Measurements from ENCODE around the gene PROSER2.

PROSER2 gene, protein sequence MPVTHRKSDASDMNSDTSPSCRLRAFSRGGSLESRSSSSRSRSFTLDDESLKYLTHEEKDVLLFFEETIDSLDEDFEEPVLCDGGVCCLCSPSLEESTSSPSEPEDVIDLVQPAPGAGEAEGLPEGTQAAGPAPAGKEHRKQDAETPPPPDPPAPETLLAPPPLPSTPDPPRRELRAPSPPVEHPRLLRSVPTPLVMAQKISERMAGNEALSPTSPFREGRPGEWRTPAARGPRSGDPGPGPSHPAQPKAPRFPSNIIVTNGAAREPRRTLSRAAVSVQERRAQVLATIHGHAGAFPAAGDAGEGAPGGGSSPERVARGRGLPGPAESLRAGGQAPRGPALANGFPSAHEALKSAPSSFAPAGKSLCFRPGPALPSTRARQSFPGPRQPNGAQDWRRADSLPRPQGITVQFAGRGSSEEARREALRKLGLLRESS

DNA sequence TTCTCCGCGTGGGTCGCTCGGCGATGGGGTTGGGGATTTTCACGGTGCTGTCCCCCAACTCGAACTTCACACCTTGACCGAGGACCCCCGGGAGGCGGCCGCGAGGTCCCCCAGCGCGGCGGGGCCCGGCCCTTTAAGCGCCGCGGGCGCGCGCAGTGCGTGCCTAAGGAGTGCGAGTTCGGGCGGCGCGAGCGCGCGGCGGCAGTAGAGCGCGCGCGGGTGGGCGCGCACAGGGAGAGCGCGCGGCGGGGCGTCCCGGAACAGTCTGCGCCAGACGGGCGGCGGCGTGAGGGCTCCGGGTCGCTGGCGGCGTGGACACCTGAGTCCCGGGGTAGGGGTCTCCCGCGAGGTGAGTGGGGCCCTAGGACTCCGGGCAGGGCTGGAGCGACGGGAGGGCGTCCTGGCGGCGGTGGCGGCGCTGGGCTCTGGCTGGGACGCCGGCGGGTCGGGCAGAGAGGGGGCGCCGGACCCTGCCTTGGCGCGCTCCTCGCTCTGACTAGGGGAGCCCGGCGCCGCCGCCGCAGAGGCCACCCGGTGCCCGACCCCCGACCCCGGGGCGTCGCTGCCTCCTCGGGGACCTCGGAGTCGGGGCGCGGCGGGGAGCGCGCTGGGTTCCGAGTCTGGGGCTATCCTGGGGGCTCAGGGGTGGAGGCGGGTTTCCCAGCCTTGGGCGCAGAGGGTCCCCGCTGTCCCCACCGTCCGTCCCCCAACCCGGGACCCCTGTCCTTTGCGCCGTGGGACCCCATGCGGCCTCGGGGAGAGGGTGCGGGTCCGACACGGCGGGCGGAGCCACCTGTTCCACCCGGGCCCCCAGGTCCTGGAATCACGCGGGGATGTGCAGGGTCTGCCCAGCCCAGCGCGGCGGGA is at the start of gene PROSER2:
TSS of gene PROSER2 (plus strand) at position 235 of the 867 bp plus-strand sequence. CDS start 28,722 bp downstream, outside the sequence.
- DNase-seq, result peak; percentile 27

DNA sequence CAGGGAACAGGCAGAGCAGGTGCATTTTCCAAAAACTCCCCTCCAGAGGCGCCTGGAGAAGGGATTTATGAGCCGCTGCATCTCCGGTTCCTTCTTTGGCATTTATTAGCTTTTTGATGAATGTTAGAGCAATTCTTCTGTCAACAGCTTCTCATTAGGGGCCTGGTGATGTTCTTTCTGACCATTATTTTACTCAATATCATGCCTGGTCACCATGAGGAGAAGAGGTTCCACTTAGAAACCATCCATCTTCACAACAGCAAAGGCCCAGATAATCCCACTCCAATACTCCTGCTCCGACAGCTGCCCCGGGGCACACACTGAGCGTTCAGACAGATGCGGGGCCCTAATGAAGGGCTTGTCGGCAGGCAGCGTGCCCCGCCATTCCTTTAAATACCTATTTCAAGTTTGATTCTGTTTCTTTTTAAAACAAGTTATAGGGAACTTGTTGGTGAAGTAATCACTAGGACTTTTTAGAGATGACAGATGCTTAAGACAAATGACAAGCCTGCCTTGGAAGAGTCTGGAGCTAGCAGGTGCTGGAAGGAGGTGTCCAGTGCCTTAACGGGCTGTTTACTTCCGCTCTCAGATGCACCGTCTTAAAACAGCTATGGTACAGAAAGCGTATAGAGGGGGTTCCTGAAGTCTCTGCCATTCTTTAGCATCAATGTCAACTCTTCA is 49.3 kb upstream of the PROSER2 start:
- DNase-seq, result no peak

DNA sequence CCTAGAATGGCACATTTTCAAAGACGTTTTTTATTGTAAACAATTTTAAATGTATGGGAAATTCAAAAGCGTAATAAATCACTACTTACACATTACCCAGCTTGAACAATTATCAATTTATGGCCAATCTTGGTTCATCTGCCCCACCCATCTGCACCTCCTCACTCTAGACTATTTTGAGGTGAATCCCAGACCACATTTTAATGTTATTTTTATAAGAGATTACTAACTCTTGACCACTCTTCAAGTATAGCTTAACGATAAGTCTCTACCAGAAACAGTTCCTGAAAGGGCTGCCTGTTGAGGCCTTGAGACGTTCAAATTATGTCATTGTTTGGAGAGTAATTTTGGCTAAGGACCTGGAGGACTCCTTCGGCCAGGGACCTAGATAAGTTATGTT is 47.7 kb upstream of the PROSER2 start:
- DNase-seq, result no peak

DNA sequence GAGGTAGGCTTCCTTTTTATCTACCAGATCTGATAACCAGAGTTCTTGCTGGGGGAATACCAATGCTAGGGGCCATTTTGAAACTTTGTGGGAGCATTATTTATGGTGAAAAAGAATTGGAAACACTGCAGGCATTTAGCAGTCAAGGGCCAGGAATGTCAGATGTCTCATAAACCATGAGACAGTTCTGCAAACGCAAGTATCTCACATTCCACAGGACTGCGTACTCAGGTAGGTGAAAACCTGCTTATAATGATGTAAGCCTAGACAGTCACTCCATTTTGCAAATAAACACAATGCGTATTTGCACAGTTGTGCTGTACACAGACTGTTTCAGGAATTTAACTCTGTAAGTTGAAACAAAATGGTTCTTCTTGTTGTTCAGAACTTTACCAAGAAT is 47.1 kb upstream of the PROSER2 start:
- no peak for DNase-seq

DNA sequence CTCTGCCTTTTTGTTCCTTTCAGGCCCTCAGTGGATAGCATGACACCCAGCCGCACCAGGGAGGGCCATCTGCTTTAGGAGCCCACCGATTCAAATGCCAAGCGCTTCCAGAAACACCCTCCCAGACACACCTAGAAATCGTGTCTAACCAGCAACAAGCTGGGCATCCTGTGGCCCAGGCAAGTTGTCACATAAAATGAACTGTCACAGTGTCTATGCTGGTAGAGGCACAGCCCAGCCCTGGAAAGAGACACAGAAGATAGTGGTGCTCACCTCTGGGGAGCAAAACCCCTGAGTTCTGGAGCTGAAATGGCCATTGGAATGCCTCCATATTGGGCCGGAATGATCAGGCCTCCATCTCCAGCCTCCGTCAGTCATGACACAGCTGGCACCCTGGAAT is 42.0 kb upstream of the PROSER2 start:
- DNase-seq, result no peak

DNA sequence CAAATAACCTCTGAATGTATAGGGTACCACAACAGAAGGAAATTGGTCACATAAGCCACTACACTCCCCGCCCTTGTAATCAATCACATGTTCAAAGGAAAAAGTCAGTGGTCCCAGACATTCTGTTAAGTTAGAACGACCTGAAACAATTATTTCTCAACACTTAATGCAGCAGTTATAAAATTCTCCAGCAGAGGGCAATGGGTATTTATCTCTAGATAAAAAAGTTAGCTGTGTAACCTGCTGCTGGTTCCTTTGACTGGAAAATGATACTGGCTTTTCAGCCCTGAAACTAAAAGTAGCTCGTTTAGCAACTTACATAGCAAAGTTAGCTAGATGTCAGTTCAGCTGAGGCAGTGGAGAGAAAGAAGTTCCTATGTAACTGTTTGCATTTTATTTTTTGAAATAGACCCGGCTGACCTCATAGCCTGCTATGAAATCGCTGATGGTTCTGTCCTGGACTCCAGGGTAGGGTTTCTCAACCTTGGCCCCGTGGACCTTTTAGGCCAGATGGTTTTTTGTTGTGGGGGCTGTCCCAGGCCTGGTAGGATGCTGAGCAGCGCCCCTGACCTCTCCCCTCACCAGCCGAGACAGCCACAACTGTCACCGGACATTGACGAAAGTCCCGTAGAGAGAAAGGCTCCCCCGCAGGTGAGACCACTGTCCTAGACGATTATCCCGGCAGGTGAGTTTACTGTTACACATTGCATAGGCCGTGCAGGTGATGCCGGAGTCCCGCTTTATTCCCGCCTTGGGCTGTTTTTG is 40.2 kb upstream of the PROSER2 start:
- peak; percentile 60 for DNase-seq

DNA sequence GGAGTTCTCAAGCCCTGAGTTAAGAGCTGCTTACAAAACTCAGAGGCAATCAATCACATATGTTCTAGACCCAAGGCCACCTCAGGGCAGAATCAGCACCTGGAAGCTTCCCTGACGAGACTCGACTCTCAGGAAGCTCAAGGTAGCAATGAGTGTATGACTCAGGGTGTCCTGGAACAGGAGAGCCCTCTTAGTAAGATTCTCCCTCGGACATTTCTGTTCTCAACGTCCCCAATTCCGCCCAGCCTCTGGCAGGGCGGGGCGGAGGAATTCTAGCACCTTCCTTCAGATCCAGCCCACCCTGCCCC is 39.6 kb upstream of the PROSER2 start:
- no peak for DNase-seq

DNA sequence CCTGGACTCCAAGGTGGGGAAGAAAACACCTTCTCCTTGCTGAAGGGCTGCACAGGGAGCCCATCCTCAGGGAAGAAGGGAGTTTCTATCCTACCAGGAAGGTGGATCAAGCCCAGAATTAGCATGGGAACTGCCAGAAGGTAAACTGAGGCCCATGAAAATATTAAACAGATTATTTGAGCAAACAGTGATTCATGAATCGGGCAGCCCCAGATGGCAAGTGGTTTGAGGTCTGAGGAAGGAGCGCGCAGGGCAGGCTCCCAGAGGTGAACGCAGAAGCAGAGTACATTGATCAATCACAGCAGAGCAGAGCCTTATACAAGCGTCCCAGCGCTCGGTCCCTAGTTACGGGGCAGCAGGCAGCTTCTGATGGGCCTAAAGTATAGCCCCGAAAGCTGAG is 35.8 kb upstream of the PROSER2 start:
- no peak for DNase-seq

DNA sequence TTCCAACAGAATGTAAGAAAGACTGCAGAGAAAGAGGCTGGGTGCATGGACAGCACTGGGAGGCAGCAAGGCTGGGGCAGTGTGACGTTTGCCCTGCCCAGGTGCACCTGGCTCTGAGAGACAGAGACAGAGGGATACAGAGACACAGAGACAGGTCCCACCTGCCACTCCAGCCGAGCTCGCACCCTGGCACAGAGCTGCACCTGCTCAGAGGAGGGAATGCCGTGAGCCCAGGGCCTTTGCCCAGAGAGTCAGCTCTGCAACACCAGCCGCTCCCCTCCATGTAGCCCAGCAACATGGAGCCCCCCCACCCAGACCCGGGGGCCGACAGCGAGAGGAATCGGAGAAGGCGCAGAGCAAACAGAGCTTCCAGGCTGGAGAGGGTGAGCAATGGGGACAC is 35.3 kb upstream of the PROSER2 start:
- no peak for DNase-seq

DNA sequence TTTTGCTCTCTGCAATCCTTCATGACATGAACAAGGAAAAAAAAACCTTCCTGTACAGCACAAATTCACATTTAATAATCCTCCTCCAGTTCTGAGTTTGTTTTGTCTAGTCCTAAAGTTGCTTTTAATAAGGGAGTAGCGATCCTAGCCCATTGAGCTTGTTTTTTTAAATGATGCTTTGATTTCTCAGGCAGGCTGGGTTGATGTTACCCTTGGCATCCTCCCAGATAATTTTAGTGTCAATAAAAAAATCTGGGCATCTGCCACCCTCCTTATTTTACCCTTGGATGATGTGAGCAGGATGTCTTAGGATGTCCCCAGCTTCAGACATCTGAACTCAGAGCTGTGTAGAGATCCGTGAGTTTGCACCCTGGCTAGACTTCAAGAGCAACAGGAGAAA is 33.9 kb upstream of the PROSER2 start:
- no peak for DNase-seq

DNA sequence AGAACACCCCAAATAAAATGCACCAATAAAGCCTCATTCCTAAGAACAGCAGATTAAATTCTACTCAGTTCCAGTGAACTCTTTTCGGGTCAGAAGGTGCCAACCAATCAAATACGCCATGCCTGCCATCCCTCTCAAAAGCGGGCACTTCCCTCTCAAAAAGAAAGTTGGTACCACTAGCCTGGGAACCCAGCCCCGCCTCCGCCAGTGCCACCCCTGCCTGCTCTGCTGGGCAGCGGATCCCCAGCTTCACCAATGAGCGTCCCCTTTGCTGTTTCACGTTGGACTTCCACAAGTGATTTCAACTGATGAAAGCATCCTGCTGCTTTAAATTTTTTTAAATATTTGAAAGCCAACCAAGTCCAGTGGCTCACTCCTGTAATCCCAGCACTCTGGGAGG is 33.2 kb upstream of the PROSER2 start:
- no peak for DNase-seq

DNA sequence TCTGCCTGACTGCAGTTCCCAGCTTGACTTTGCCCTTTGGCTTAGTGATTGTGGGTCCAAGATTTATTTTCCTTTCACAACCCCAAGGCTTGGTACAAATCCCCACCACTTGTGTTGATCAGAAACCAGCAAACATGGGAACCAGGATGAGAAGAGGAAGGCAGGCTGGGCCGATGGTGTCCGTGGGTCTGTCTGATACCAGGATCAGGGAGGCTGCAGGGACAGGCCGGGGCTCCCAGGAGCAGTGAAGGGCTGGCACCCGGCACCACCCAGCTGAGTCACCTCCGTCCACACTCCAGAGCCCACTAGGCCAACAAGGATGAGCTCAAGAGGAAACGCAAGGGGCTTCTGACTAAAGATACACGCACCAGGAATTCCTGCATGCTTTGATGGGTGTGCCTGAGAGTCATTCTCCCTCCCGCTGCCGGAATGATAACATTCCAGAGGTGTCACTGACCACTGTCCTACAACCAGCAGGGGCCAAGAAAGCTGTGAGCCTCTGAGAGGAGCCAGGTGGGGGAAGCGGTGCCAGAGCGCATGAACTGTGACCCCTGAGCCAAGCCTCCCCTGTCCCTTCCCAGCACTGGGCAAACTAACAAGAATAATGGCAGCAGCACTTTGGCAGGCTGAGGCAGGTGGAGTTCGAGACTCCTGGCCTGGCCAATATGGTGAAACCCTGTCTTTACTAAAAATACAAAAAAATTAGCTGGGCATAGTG is 29.2 kb upstream of the PROSER2 start:
- no peak for DNase-seq

DNA sequence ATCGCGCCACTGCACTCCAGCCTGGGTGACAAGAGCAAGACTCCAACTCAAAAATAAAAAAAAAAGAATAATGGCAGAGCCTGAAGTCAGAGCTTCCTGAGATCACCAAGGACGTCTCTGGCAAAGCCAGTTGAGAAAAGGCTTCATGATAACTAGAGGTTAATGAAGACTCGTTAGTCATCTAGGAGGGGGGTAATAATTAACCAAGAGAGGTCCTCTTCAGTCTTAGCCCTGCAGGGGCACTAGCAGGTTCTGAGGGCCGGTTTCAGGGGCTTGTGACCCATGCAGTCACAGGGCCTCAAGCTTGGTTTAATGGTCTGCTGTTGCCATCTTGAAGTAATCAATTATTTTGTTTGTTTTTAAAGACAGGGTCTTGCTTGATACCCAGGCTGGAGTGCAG is 28.6 kb upstream of the PROSER2 start:
- no peak for DNase-seq

DNA sequence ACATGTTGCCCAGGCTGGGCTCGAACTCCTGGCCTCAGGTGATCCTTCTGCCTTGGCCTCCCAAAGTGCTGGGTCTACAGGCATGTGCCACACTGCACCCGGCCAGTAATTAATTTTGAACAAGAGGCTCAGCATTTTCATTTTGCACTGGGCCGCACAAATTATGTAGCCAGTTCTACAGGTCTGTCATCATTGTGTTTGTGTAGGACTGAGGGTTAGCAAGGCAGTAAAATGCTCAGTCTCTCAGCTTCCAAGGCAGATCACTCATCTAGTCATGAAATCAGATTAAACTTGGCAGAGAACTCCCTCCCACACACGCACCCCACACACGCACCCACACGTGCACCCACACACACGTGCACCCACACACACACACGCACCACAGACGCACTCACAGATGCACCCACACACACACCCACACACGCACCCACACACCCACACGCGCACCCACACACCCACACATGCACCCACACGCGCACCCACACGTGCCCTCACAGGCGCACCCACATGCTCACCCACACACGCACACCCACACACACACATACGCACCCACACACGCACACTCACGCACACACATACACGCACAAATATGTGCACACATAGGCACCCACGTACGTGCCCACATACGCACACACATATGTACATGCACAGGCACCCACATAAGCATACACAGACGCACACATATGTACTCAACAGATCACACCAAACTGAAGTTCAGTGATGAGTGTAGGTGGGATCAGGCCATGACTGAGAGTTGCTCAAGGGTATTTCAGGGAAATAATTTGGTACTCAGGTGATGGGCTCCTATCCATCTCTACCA is 27.8 kb upstream of the PROSER2 start:
- DNase-seq, result no peak

DNA sequence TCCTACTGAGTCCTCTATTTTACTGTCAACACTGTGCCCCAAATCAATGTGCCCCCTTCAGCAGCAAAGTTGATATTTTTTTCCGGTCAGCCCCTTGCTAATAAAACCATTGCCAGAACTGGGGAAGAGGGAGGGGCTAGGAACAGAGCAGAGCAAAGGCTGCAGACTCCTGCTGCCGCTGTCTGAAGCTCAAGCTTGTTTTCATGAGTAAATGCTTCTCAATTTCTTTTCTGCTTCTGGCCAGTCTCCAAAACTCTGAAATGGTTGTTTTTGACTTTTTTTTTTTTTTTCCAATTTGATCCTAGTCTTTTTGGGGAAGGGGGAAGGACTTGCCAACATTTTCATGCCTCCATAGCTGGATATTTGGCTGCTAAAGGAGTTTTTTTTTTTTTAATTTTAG is 26.7 kb upstream of the PROSER2 start:
- DNase-seq, result no peak

DNA sequence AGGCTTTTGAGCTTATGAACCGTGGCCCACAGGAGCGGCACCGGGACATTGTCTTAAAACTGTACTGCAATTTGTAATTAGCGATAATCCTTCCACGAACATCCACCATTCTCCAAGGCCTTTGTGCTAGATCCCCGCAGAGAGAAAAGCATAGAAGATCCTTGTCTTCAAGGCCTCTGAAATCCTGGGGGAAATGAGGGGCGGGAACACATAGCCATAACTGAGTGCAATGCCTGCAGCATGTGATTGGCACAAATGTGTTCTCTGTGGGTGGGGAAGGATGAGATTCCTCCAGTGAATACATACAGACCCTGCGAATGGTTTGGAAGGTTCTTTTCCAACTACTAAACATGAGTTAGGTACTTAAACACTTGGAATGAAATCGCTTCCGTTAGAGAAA is 25.9 kb upstream of the PROSER2 start:
- DNase-seq, result no peak

DNA sequence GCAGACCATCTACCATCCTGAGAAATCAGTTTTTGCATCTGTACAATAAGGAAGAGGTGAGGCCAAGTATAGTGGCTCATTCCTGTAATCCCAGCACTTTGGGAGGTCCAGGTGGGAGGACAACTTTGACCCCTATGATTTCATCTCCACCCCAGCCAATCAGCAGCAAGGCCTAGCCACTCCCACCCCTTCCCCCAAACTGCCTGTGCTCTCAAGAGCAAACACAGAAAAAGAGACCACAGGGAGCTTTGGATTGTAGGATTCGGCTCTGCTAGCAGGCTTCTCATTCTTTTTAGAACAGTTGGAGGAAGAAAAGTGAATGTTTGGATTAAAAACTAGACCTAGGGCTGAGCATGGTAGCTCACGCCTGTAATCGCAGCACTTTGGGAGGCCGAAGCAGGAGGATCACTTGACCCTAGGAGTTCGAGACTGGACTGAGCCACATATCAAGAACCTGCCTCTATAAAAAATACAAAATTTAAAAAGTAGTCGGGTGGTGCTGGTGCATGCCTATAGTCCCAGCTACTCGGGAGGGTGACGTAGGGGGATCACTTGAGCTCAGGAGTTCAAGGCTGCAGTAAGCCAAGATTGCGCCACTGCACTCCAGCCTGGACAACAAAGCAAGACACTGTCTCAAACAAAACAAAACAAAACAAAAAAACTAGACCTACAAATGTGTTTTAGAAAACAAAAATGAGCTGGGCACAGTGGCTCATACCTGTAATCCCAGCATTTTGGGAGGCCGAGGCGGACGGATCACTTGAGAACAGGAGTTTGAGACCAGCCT is 25.1 kb upstream of the PROSER2 start:
- DNase-seq, result no peak

DNA sequence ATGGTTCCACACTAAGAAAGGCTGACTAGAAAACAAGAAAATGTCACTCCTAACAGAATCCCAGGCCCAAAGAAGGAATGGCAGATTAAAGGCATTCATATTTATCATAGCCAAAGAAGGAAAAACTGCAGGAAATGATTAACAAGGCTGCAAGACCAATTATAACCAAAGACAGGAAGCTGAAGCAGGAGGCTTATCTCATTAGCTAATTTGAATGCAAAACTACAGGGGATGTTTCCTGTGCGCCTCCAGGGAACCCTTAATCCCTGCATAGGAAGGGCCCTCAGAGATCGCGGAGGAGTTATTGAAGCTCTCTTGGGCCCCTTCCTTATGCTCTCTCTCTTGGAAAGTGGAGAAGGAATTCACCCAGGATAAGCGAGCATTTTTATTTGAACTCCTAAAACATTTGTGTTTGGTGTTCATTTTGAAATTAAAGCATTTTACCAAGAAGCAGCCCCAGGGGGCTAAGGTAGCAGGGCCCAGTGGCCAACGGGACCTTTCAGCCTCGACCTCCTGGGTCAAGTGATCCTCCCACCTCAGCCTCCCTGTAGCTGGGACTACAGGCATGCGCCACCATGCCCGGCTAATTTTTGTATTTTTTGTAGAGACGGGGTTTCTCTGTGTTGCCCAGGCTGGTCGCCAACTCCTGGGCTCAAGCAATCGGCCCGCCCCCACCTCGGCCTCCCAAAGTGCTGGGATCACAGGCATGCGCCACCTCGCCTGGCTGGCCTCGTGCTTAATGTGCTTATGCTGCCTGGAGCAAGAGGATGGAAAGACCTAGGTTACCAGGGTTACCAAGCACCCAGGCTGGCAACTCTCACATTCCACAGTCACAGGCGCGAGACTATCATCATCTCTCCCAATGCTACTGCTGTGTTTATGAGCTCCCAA is 24.1 kb upstream of the PROSER2 start:
- no peak for DNase-seq

DNA sequence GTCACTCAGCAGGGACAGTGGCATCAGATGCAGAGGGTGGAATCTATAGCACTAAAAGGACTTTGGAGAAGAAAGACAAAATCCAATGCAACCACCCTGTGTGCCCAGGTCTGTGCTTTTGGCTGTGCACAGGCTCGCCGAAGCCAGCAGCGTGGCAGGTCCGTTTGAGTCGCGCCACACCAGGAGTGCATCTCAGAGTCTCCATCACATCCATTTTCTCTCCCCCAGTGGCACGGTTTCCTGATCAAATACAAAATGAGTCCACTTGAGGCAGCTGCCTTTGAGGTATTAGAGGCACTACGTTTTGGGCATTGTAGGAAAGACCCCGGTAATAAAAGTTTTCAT is 23.4 kb upstream of the PROSER2 start:
- DNase-seq, result no peak

DNA sequence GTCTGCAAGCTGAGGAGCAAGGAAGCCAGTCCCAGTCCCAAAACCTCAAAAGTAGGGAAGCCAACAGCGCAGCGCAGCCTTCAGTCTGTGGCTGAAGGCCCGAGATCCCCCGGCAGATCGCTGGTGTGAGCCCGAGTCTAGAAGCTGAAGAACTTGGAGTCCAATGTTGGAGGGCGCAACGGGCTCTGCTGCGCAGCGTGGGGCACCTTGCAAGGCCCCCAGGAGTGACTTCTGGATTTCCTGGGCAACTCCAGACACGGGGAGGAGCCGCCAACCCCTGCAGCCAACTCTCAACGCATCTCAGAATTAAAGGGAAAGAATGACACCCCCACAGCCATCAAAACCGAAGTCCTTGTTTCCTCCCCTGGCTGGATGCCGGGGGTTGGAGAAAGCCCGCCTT is 18.8 kb upstream of the PROSER2 start:
- DNase-seq, result no peak
